NB4 (cell line): ENCODE measurements around the gene DOCK6.

Source experiments
- DNase-seq: peaks from one replicate; pipeline ENCODE4 v3.0.0; 2010; ENCODE audit warnings: low read depth
- H3K4me3 ChIP-seq: one replicate; pipeline ENCODE4 v1.5.1; 2011; ENCODE audit warnings: mild to moderate bottlenecking, low read depth, low read length, moderate library complexity
- MYC ChIP-seq: IDR thresholded peaks from 2 replicates; pipeline ENCODE4 v1.6.1; 2011; ENCODE audit warnings: low read depth, low read length
- POLR2A ChIP-seq: IDR thresholded peaks from 2 replicates; pipeline ENCODE4 v1.6.1; 2011; ENCODE audit warnings: mild to moderate bottlenecking; ENCODE audit not compliant: insufficient read length; ENCODE audit errors: extremely low read depth
- TF ChIP-seq, protein P1 (sequence below): IDR thresholded peaks from one replicate; pipeline ENCODE4 v1.5.1; 2012; ENCODE audit warnings: low read depth, low read length
- TF ChIP-seq, protein P2 (sequence below): IDR thresholded peaks from 2 replicates; pipeline ENCODE4 v1.6.1; 2011; ENCODE audit warnings: low read depth, low read length

DOCK6 gene

DNA sequence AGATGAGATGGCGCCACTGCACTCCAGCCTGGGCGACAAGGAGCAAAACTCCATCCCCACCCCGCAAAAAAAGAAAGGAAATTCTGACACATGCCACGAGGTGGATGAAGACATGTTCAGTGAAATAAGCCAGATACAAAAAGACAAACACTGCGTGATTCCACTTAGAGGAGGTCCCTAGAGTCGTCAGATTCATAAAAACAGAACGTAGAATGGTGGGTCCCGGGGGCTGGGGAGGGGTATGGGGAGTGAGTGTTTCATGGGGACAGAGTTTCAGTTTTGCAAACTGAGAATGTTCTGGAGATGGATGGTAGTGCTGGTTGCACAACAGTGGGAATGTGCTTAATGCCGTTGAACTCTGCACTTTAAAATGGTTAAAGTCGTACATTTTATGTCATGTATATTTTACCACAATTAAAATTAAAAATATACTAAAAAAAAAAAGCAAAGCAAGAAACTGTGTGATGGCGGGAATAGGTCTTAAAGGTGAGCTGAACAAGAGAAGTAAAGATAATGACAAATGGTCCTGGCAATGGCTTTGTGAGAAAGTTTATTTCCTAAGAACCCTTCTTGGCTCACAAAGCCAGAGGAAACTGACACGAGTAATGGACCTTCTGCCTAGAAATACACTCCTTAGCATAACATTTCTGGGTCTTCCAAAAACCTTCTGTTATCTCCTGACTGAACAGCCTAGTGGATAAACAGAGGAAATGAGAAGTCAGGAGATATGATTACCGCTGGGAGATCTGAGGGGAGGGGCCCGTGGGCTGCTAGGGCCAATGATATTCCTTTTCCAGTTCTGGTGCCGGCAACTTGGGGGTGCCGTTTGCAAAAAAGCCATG is 102.5 kb downstream of the DOCK6 start:
- no peak for DNase-seq
- TF ChIP-seq MYC = no peak
- TF ChIP-seq, protein P1, sequence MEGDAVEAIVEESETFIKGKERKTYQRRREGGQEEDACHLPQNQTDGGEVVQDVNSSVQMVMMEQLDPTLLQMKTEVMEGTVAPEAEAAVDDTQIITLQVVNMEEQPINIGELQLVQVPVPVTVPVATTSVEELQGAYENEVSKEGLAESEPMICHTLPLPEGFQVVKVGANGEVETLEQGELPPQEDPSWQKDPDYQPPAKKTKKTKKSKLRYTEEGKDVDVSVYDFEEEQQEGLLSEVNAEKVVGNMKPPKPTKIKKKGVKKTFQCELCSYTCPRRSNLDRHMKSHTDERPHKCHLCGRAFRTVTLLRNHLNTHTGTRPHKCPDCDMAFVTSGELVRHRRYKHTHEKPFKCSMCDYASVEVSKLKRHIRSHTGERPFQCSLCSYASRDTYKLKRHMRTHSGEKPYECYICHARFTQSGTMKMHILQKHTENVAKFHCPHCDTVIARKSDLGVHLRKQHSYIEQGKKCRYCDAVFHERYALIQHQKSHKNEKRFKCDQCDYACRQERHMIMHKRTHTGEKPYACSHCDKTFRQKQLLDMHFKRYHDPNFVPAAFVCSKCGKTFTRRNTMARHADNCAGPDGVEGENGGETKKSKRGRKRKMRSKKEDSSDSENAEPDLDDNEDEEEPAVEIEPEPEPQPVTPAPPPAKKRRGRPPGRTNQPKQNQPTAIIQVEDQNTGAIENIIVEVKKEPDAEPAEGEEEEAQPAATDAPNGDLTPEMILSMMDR = no peak
- TF ChIP-seq, protein P2, sequence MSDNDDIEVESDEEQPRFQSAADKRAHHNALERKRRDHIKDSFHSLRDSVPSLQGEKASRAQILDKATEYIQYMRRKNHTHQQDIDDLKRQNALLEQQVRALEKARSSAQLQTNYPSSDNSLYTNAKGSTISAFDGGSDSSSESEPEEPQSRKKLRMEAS = no peak
- no peak for TF ChIP-seq POLR2A
- no peak overlapping the region for H3K4me3 ChIP-seq

DNA sequence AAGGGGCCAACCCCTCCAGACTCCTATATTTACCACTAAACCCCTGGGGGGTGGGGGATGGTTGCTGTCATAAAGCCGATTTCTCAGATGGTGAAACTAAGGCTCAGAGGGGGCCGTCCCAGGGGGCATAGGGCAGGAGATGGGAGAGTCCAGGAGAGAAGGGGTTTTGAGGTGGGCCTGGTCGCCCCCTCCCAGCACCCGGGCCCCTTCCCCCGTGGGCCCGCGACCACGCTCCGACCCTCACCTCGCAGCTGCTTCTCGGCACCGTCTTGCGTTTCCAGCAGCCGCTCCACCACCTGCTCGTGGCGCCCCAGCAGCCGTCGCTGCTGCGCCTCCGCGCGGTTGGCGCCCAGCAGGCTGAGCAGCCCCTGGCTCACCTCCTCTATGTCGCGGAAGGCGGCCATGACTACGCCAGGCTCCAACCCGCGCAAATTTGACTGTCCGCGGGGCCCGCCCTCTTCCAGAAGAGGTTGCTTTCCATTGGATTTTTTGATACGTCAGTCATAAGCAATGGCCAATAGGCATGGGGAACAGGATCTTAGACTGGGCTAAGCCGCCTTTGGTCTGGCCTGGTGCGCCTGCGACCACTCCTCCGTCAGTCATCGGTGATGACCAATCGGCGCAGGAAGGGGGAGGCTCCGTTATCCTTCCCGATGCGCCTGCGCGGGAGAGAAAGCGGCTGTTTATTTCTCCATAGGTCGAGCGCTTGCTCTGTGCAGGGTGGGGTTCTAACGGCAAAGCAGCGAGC is 106.8 kb downstream of the DOCK6 start, which contains the start of gene SPC24:
Gene SPC24 (minus strand): TSS at position 410 of the 748 bp plus-strand sequence. CDS start 6 bp downstream, at position 404.
- DNase-seq = peak; percentile 99
- H3K4me3 ChIP-seq = peak within 1 kb of the TSS; percentile 97
- peak; percentile 59; the same call in 1 of the 2 replicates for TF ChIP-seq MYC
- TF ChIP-seq, protein P1 = no peak
- peak; percentile 78 for TF ChIP-seq POLR2A
- TF ChIP-seq, protein P2 = peak; percentile 59

DNA sequence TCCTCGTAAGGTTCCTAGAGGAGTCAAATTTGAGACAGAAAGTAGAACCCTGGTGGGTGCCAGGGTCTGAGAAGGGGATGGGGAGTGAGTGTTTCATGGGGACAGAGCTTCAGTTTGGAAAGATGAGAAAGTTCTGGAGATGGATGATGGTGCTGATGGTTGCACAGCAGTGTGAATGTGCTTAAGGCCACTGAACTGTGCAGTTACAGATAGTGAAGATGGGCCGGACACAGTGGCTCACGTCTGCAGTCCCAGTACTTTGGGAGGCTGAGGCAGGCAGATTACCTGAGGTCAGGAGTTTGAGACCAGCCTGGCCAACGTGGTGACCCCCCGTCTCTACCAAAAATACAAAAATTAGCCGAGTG is 107.7 kb downstream of the DOCK6 start:
- H3K4me3 ChIP-seq = peak overlapping the region; percentile 97
- DNase-seq = no peak
- TF ChIP-seq, protein P2 = no peak
- no peak for TF ChIP-seq POLR2A
- no peak for TF ChIP-seq MYC
- TF ChIP-seq, protein P1 = no peak

DNA sequence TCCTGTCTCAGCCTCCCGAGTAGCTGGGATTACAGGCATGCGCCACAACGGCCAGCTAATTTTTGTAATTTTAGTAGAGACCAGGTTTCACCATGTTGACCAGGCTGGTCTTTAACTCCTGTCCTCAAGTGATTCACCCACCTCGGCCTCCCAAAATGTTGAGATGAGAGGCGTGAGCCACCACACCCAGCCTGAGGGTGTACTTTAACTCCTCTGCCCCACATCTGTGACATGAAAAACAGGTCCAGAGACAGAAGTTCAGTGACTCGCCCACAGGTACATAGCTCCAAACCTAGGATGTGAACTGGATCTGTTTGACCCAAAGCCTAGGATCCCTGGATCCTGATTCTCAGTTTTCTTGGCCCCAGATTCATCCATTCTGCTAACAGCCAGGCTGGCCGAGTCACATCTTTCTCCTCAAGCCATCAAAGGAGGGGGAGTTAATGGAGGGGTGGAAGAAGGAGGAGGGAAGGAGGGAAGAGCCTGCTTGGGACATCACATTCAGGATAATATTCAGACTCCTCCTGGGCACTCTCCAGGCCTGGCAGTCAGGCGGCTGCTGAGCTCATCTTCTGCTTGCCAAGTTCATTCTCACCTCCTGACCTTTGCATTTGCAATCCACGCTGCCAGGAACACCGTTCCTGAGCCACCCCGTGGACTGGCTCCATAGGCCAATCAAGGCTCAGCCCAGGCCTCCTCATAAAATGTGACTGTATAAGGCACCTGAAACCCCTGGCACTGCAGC is 109.8 kb downstream of the DOCK6 start:
- no peak overlapping the region for H3K4me3 ChIP-seq

DNA sequence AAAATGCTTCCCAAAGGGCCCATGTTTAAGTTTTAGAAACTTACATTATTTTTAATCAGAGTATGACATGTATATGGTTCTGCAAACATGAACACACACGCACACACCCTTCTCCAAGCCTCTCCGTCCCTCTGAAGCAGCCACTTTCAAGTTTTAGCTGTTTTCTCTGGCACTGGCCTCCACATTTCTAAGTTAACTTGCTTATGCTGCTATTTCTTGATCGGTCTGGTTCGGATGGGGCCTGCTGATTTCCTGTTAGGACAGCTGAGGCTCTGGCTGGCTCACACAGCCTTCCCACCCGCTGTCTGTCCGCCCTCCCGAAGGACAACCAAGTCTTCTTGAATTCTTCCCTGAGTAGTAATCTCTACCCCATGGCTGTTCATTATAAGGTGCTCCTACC is 111.1 kb downstream of the DOCK6 start:
- TF ChIP-seq, protein P2 = no peak
- TF ChIP-seq, protein P1 = no peak
- TF ChIP-seq POLR2A = no peak
- TF ChIP-seq MYC = no peak
- no peak for DNase-seq
- no peak overlapping the region for H3K4me3 ChIP-seq

More for the DNA sequence above, 109.8 kb downstream of the DOCK6 start:
- TF ChIP-seq, protein P2 = no peak
- TF ChIP-seq MYC (no peak), POLR2A (no peak)
- TF ChIP-seq, protein P1 = no peak
- no peak for DNase-seq
